HL-60/S4 treated with phorbol 12-myristate 13-acetate at 8.2 ng/mL for 4 days and 3 days (cell line): ENCODE data around the gene AFF3.
"Not testable (repeated sequence)": the region's sequence is repeated elsewhere in the genome, so short reads cannot be mapped to it uniquely, and the experiment has no call there.

Experiments
- in situ Hi-C: fragments of 300-500 bp; cut with MboI; formaldehyde crosslinking; loops from 2 replicates; pipeline ENCODE4 v1.15.0; 2022; ENCODE audit warnings: low sequenced_read_pairs

Gene AFF3

DNA sequence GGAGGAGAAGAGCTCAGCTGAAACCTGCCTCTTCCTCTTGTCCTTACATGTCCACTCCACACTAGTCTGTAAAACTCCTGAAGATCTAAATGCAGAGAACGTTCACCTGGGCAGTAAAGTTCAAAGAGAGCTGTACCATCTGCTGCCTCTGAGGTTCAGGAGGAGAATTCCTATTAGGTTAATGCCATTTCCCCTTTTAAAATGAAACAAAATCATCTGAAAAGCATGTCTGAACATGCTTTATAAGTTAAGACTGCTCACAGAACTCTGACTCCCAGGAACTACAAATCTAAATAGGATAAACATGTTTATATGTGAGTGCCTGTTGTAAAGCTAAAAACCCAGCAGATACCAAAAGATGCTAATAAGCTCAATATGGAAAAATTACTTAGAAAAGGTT lies 164.4 kb downstream of the AFF3 start:
- in situ Hi-C loops = no loop called here

DNA sequence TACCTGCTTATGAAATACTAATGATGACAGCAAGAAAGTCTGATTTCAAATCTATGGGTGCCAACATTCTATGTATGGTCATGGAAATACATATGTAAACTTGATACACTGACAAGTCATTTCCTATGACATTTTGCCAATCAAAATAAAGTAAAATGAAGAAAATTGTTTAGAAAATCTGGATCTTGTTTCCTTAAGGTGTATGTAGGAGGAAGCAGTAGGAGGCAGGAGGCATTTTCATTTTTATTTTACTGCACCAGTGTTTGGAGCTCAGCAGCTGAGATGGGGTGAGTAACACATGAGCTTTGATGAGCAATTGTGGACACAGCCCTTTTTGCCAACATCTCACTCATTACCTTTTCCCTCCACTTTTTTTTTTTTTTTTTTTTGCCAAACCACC lies 167.0 kb downstream of the AFF3 start:
- in situ Hi-C loops = no loop called here

DNA sequence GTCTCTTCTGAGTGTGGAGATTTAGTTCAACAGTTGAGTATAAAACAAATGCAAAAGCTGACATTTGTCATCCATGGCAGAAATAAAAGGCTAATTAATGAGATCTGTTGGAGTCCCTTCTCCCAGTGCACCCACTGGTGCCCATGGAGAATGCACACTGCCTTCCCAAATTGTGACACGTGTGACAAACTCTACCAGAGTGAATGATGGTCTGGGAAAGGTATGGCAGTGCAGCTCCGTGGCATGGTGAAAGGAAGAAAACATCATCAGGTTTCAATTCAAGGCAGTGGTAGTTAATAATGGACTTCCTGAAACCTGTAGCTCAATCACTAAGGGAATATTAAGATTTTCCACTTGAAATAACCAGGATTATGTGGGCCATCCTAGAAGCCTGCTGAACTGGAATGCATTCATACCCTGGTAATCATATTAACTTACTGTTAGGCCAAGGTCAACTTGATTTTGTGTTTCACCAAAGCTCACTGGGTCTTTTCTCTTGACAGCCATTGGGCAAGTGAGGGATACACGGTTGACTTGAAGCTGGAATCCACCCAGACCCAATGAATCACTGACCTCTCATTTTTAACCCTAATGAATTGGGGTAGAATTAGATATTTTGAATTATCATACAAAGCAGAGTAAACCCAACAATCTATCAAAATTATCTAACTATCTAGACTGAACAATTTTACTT lies 167.6 kb downstream of the AFF3 start:
- in situ Hi-C loops = no loop called here

DNA sequence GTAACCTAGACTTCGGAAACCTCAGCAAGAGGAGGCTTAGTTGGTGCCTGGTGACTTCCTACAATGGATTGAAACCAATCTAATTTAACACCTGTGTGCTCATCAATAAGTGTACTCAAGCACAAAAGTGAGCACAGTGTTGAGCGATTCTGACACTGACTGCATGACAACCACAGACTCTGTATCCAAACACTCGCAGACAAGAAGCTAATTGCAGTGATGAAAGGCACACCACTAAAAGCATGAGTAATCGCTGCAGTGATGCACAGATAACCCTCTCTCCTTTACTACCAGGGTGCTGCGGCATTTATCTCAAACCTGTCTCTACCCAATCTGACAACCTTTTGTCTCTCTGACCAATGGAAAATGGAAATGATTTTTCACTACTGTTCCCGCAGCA lies 168.1 kb downstream of the AFF3 start:
- in situ Hi-C loops = no loop called here

DNA sequence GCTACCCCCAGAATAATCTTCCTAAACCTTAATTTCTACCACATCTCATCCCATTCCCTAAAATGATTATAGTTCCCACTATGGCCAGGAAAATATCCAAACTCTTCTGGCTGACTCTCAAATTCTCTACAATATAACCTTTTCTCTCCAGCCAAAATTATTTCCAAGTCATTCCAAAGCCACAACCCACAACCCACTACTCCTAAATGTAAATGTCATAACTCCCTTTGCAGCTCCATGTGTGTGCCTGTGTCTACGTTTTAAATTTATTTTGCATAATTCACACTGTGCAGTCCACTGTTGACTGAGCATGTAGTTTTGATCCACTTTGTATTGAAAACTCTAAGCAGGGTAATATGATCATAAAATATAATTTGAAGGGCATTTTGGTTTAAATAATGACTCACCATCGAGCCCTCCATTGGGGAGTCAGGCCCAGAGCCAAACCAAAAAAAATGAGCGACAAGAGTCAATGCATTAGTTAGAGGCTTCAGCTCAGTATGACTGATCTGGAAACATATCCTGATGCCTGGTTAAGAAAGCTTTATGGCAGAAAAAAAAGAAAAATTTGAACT lies 171.0 kb downstream of the AFF3 start:
- in situ Hi-C loops = no loop called here

DNA sequence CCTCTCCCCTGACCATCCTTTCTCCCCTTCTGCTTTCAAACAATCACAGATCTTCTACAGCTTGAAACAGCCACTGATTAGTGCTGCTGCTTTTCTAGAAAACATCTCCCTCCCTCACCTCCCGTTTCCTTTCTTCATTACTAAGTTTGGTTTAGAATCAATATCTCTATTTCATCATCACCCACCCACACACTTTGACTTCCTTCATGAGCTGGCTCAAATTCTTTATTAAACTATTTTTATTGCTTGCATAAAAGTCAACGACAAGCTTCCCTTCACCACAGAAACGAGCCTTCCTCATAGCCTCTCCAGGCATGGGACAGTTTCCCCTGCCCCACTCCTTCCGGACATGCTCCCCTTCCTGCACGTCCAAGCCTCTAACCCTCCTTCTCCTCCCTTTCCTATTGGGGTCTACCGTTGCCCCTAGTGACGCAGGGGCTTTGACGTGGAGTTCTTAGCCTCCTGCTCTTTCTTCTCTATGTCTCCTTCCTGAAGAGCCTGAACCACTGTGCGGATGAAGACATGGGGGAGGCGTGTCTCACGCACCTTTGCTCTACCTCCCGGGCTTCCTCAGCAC lies 172.0 kb downstream of the AFF3 start:
- in situ Hi-C loops = no loop called here

DNA sequence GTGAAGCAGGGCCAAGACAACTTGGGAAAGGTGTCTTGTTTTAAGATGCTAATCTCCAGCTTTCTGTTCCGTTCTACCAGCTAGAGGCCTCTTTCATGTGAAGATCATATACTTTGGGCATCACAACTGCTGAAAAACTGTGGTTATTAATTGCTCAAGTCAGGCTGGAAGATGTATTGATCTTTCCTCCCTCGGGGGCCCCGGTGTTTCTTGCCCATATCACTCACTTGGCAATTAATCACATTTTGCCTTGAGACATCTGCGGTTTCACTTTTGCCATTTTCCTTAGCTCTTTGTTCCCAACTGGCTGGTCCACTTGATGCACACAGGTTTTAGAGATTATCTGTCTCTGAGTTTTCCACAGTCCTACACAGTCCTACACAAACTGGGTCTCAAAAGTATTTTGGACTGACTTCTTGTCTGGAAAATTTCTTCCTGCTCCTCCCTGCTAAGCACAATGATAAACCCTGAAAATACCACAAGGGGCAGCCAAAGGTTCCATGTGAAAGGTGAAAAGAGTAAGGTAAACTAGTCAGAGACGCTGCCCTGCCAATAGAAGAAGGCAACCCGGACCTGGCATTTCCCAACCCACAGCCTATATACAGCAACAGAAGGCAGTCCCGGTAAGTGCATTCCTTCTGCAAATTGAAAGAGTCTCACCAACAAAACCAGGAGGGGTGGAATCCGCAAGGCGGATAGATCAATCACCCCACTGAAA lies 181.0 kb downstream of the AFF3 start:
- in situ Hi-C loops = no loop called here

DNA sequence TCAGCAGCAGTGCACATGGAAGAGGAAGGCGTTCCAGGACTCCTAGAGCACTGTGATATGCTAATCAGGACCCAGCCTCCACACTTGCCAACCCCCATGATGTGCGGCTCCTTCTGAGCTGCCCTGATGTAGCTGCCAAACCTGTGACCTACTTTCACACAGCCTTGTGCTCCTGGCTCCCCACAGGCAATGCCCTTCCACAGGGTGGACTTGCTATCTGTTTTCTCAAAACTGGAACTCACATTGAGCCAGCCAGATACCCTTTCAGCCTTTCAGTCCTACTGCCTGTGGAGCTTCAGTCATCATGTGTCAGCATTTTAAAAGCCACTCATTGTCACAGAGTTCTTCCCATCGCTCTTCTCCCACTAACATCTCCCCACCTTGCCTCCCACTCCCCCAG lies 181.6 kb downstream of the AFF3 start:
- in situ Hi-C loops = no loop called here

DNA sequence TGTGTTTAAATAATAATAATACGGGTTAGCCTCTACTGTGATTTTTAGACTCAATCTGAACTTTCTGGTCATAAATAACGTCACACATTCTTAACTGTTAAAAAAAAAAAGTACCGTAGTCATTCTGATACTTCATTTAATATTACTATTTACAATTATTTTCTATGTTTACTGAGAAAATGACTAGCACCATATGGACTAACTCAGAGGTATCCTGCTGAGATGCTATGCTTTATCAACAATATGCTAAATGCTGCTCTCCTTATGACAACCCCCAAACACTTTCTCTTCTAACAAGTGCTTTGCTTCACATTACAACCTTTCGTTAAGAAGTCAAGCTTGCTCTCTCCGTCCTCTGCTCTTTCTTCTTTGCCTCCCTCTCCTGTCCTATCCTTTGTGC lies 182.1 kb downstream of the AFF3 start:
- in situ Hi-C loops = no loop called here

DNA sequence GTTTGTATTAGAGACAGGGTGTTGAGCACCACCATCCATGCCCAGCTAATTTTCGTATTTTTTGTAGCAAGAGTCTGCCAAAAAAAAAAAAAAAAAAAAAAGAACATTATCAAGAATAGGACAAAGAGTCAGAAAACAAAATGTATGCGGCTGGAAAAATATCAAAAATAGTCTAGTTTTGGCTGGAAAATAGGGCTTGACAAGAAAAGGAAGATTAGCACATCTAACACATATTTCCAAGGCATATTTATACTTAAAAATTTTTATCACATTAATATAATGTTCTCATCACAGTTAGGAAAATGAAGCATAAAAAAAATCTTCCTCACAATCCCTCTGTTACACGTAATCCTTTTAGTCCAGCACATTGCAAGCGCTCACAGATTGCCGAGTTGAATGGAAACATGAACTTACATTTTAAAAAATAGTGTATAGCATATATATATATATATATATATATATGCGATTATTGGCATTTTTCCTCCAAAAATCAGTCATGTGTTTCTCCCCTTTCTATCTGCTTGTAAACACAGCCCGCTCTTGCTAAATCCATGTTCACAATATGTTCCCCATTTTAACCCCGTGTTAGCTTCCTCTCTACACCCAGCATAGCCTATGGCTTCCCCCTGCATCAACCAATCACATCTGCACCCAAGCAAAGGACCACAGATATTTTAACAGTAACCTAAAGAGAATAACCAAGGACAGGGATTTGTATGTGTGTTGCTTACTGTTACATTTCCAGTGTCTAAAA lies 183.0 kb downstream of the AFF3 start:
- in situ Hi-C loops = no loop called here

DNA sequence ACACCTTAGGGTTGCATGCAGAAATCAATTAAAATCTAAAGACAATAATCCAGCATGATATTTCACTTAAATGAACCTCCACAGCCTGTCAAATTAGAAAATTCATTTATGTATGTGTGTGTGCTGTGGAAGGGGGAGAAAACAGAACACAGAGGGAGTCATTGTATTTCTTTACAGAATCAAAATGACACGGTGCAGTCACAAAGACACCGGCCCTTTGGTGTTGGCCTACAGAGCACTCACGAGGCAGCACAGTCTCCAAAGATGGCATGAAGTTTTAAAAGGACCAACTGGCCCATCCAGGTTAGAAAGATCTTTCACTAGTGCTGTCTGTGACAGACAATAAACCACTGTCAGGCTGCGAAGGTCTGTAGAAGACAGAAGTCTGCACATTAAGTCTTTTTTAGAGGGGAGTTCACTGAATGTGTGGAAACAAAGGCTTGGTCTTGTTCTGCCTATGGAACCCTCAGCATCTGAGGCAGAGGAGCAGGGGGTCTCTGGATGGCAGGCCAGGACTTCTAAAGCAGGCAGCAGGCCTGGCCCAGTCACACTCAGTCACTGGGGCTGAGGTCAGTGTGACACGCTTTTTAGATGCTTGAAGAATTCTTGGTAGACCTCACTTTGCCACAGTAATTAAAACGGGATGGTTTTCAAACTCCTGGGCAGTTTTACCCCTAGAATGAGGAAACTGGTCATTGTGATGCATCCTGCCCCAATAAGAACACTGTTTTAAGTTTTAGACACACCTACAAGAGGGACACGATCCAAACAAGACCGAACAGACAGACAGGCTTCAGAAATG lies 184.9 kb downstream of the AFF3 start:
- in situ Hi-C loops = no loop called here

DNA sequence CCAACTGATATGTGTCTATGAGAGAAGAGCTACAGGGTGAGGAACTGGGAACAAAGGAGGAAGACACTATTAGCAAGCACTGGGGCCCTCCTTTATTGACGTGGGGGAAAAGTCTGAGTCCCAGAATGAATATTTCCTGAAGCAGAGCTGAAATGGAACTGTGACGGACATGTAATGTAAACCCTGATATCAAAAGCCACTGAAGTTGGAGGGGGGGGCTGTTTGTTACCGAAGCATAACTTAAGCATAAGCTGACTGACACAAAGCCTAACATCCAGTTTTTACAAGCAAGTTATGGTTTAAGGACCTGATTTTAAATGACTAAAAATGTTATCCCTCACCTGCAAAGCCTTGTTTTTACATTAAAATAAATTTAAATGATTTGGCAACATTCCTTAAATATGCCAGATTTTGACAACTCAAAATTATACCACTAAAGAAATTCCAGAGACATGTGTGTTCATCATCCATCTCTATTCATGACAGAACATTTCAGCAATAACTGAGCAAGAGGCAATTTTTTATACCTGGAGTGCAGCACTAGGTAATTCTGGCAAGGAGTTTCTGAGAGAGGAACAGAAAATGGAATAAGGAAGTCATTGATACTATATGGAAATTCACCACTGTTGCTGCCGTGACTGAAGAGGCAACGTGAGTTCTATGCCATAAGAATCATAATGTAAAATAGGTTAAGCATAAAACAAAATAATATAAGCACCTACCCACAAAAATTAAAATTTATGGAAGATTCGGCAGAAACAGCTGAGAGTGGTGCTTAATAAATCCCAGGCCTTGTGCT lies 186.0 kb downstream of the AFF3 start:
- in situ Hi-C loops = no loop called here

DNA sequence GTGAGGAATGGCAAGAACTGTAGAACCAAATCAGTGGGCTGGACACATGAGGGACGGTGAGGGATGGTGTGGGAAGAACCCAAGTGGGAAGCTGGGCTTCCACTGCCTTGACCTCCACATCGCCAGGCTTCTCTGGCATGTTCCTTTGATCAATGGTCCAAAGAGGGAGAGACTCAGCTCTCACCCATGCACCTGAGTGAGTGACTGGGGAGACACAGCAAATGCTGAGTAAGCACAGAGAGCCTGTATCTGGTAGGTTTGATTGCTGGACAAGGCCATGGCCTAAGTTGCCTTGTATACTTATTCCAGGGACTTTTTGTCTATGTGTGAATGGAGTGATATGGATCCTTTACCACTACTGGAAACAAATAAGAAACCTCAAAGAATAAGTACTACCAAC lies 188.6 kb downstream of the AFF3 start:
- in situ Hi-C loops = no loop called here

DNA sequence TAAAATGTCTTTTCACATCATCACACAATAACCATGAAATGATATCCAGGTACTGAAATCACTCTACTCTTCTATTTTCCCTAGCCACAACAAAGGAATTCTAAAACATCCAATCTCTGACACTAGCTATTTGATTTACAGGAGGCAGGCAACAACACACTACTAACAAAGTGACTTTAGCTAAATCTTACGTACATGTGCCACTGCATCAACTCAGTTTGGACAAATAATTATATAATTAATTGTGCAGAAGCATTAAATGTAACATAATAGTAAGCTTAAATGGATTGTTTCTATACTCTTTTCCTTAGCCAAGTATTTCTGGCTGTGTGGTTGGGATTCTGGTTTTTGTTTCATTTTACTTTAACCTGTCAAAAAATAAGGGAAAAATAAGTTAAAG lies 192.4 kb downstream of the AFF3 start:
- in situ Hi-C loops = no loop called here

DNA sequence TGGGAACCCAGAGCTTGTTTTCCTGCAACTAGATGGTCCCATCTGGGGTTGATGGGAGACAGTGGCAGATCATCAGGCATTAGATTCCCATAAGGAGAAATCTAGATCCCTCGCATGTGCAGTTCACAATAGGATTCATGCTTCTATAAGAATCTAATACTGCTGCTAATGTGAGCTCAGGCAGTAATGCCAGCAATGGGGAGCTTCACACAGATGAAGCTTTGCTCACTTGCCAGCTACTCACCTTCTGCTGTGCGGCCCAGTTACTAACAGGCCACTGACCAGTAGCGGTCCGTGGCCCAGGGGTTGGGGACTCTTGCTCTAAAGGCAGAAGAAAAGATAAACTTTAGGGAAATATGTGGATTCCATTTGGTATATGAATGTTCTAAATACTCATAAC lies 192.9 kb downstream of the AFF3 start:
- in situ Hi-C loops = no loop called here

DNA sequence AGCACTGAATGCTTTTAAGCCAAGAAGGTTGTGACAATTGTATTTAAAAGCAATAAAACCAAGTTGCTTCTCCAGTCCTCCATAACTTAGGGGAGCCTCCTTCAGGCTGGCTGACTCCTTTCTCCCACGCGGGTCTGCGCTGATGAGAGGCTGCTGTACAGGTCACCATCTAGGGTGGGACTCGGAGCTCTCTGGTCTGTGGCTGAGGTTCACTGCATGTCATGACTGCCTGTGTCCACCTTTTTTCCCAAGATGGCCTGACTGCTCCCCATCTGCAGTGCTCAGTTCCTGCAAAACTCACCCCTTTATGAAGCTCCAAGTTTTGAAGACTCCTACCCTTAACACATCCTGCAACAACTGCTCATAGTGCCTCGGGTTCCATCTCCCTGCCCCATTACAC lies 194.4 kb downstream of the AFF3 start:
- in situ Hi-C loops = no loop called here

DNA sequence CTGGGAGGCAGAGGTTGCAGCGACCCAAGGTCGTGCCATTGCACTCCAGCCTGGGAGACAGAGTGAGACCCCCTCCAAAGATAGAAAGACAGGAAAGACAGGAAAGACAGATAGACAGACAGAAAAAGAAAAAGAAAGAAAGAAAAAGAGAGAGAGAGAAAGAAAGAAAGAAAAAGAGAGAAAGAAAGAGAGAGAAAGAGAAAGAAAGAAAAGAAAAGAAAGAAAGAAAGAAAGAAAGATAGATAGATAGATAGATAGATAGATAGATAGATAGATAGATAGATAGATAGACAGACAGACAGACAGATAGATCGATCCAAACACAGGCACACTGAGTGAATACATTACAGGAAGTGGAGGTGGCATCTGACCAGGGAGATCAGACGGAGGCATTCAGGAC lies 195.0 kb downstream of the AFF3 start:
- in situ Hi-C loops = not testable (repeated sequence)

DNA sequence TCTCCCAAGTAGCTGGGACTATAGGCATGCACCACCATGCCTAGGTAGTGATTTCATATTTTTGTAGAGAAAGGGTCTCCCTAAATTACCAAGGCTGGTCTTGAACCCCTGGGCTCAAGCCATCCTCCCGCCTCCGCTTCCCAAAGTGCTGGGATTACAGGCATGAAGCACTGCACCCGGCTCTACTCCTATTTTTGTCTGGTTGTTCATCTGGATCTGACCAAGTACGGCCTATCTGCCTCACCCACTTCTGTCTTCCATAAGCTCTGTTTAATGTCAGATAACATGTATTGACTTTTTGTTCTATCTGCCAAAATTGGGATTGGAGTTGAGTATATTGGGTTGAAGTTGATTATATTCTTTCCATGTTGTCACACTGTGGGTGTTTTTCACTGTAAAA lies 198.4 kb downstream of the AFF3 start:
- in situ Hi-C loops = no loop called here

DNA sequence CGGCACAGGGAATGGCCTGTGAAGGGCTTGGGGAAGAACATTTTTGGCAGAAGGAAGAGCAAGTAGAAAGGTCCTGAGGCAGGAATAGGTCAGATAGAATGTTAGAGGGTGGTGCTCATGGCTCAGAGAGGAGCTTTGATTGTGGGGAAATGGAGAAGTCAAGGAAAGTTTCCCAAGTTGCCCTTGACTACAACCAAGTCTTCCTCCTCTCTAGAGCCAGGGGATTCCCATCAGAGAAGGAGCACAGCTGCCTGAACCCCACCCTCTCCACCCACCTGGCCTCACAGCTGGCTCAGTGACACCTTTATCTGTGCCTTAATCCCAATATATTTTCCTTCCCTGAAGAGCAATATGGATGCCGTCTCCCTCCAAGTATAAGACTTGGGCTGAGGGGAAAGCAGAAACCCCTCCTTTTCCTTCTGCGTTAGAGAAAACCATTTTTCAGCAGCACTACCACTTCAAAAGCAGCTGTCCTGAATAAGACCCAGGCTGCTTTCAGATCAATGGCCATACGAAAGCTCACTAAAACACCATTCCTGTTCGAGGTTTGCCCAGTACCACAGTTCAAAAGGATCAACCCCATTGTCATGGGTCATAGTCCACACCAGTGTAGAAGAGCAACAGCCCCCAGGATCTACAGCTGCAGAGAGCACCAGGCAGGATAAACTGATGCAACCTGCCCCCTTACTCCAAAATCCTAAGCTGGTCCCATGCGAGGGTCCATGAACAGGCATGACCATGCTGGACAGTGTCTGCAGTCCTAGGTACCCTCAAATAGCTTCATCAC lies 199.6 kb downstream of the AFF3 start:
- in situ Hi-C loops = no loop called here
